NT2/D1 (cell line): Measurements from ENCODE around the gene RALBP1.

Source experiments
- YY1 ChIP-seq: IDR thresholded peaks from 2 replicates; pipeline ENCODE4 v1.6.1; 2011; ENCODE audit not compliant: insufficient read length, insufficient read depth
- ZNF274 ChIP-seq: IDR thresholded peaks from 2 replicates; pipeline ENCODE4 v1.6.1; 2011; ENCODE audit warnings: mild to moderate bottlenecking, low read depth, low read length

DNA sequence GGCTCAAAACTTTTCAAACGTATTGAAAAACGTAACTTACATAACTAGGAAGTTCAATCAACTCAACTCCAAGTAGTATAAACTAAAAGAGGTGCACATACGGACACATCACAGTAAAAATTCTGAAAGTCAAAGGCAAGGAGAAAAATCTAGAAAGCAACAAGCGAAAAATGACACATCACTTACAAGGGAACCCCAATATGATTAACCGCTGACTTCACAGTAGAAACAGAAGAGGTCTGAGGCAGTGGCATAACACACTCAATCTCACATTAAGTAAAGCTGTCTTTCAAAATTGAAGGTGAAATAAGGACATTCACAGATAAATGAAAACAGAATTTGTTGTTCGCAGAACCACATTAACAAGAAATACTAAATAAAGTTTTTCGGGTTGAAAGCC lies 106.4 kb downstream of the RALBP1 start:
- TF ChIP-seq YY1 (no peak), ZNF274 (no peak)
